Medulla oblongata (tissue), 1 donor: ENCODE data around the gene CDKL2.
"Not testable (repeated sequence)": the region's sequence is repeated elsewhere in the genome, so short reads cannot be mapped to it uniquely, and the experiment has no call there.

Experiments used
- DNase-seq: peaks from one replicate; pipeline ENCODE4 v3.0.0-alpha.2; 2015; ENCODE audit errors: extremely low spot score

Gene CDKL2

GRCh38 chr4:75630174-75630936 lies at the start of gene CDKL2:
CDKL2 (minus strand) TSS chr4:75630528; CDS start chr4:75625988, 4,540 bp downstream.
- DNase-seq: peak; percentile 76

- DNase-seq: no peak
Observed at GRCh38 chr4:75678965-75679364, 48.6 kb upstream of the CDKL2 start.

GRCh38 chr4:75678473-75678872 lies 48.1 kb upstream of the CDKL2 start:
- DNase-seq: no peak

GRCh38 chr4:75675004-75675531 lies 44.7 kb upstream of the CDKL2 start:
- DNase-seq: no peak

GRCh38 chr4:75673959-75674328 lies 43.6 kb upstream of the CDKL2 start:
- DNase-seq: peak; percentile 39

GRCh38 chr4:75673027-75673958 lies 43.0 kb upstream of the CDKL2 start, which contains the start of gene G3BP2:
G3BP2 (minus strand) TSS chr4:75673411; CDS start chr4:75662025, 11,386 bp downstream.
- peak; percentile 99 for DNase-seq

- peak; percentile 56 for DNase-seq
Observed at GRCh38 chr4:75672461-75673026, 42.2 kb upstream of the CDKL2 start.

GRCh38 chr4:75671802-75672421 lies 41.6 kb upstream of the CDKL2 start:
- no peak for DNase-seq

GRCh38 chr4:75668596-75668995 lies 38.3 kb upstream of the CDKL2 start:
- no peak for DNase-seq

- not testable (repeated sequence) for DNase-seq
Observed at GRCh38 chr4:75667636-75668035, 37.3 kb upstream of the CDKL2 start.

GRCh38 chr4:75666299-75666698 lies 36.0 kb upstream of the CDKL2 start:
- no peak for DNase-seq

GRCh38 chr4:75664604-75665003 lies 34.3 kb upstream of the CDKL2 start:
- DNase-seq: not testable (repeated sequence)

- no peak for DNase-seq
Observed at GRCh38 chr4:75662626-75663025, 32.3 kb upstream of the CDKL2 start.

GRCh38 chr4:75660491-75660890 lies 30.2 kb upstream of the CDKL2 start:
- no peak for DNase-seq

- DNase-seq: no peak
Observed at GRCh38 chr4:75659512-75660031, 29.2 kb upstream of the CDKL2 start.

GRCh38 chr4:75658876-75659275 lies 28.5 kb upstream of the CDKL2 start:
- no peak for DNase-seq

GRCh38 chr4:75655562-75655961 lies 25.2 kb upstream of the CDKL2 start:
- no peak for DNase-seq

- no peak for DNase-seq
Observed at GRCh38 chr4:75654905-75655304, 24.6 kb upstream of the CDKL2 start.

GRCh38 chr4:75653845-75654503 lies 23.6 kb upstream of the CDKL2 start:
- no peak for DNase-seq

GRCh38 chr4:75644095-75644494 lies 13.8 kb upstream of the CDKL2 start:
- DNase-seq: no peak

- DNase-seq: no peak
Observed at GRCh38 chr4:75643651-75644050, 13.3 kb upstream of the CDKL2 start.
